ENCODE measurements around the gene RNF115.

The RNF115 gene

DNA sequence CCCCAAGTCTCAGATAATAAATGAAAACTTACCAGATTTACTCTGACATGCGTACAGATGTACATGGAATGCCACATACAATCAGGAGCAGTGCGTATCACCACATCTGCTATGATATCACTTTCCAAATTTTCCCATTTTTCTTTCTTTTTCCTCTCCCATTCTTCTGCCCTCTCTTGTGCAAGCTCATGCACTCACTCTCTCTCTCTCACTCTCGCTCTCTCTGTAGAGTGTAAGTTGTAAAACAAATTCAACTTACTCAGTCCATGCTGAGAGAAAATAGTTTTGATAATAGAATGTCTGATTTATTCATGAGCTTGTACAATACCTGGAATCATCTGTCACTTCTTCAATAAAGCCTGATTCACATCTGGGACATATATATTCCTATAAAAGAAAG lies 35.3 kb downstream of the RNF115 start:
- no peak for DNase-seq (ENCODE audit: low spot score)
- in situ Hi-C loops (cut with MboI; ENCODE audit: low sequenced_read_pairs, unreplicated experiment) = no loop called here
- TF ChIP-seq, protein P1, sequence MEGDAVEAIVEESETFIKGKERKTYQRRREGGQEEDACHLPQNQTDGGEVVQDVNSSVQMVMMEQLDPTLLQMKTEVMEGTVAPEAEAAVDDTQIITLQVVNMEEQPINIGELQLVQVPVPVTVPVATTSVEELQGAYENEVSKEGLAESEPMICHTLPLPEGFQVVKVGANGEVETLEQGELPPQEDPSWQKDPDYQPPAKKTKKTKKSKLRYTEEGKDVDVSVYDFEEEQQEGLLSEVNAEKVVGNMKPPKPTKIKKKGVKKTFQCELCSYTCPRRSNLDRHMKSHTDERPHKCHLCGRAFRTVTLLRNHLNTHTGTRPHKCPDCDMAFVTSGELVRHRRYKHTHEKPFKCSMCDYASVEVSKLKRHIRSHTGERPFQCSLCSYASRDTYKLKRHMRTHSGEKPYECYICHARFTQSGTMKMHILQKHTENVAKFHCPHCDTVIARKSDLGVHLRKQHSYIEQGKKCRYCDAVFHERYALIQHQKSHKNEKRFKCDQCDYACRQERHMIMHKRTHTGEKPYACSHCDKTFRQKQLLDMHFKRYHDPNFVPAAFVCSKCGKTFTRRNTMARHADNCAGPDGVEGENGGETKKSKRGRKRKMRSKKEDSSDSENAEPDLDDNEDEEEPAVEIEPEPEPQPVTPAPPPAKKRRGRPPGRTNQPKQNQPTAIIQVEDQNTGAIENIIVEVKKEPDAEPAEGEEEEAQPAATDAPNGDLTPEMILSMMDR (IDR thresholded peaks at IDR 0.05; ENCODE audit: borderline replicate concordance, control extremely low read depth, extremely low read depth, insufficient read depth, missing control alignments) = no peak

DNA sequence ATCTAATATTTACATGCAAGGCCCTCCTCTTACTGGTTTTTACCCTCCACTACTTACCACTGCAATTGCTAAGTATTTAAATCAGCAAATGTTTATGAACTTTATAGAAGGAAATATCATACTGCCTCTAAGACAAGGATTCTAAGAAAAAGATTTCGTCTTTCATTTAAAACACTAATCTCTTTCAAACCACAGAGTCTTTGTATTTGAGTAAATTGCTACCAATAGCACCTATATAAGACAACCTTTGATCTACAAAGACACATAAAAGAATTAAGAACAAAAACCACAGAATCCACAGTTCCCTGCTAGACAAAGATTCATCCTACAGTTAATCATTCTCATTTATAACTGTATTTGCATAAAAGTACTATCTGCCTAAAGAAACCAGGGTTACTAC lies 37.6 kb downstream of the RNF115 start:
- no peak for DNase-seq (ENCODE audit: low spot score)
- TF ChIP-seq, protein P1 (IDR thresholded peaks at IDR 0.05; ENCODE audit: borderline replicate concordance, control extremely low read depth, extremely low read depth, insufficient read depth, missing control alignments) = no peak
- in situ Hi-C loops (cut with MboI; ENCODE audit: low sequenced_read_pairs, unreplicated experiment) = no loop called here

DNA sequence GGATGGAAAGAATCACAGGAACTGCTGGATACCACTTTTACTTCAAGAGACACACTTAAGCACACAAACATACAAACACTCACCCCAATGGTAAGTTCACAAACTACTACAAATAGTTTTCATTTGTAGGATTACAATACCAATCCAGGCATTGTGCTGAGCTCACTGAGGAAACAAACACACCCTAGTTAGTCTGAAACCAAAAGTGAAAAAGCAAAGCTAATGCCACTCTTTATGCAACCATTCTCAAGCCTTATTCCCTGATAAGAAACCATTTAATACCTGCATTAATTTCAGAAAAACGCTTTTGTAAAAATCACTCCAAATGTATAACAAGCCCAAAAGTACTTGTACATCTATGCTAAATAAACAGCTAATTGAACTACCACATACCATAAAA lies 38.3 kb downstream of the RNF115 start:
- peak; percentile 25 for DNase-seq (ENCODE audit: low spot score)
- TF ChIP-seq, protein P1 (IDR thresholded peaks at IDR 0.05; ENCODE audit: borderline replicate concordance, control extremely low read depth, extremely low read depth, insufficient read depth, missing control alignments) = no peak
- in situ Hi-C loops (cut with MboI; ENCODE audit: low sequenced_read_pairs, unreplicated experiment) = no loop called here

DNA sequence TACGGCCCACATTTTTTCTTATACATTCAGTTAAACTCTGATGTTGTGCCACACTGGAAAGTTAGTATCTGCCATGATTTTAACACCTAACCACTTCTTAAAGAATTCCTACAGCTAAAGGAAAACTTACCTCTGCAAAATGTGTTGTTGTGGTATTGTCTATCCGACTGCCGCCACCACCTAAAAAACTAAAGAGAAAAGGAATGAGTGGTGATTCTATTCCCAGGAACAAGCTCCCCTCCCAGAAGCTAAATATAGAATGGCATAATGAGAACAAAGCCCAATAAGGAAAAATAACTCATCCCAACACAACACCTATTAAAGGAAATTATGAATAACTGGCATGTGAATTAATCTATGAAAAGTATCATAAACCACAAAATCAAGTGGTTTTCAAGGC lies 39.5 kb downstream of the RNF115 start:
- DNase-seq (ENCODE audit: low spot score) = no peak
- TF ChIP-seq, protein P1 (IDR thresholded peaks at IDR 0.05; ENCODE audit: borderline replicate concordance, control extremely low read depth, extremely low read depth, insufficient read depth, missing control alignments) = no peak
- in situ Hi-C loops (cut with MboI; ENCODE audit: low sequenced_read_pairs, unreplicated experiment) = no loop called here

DNA sequence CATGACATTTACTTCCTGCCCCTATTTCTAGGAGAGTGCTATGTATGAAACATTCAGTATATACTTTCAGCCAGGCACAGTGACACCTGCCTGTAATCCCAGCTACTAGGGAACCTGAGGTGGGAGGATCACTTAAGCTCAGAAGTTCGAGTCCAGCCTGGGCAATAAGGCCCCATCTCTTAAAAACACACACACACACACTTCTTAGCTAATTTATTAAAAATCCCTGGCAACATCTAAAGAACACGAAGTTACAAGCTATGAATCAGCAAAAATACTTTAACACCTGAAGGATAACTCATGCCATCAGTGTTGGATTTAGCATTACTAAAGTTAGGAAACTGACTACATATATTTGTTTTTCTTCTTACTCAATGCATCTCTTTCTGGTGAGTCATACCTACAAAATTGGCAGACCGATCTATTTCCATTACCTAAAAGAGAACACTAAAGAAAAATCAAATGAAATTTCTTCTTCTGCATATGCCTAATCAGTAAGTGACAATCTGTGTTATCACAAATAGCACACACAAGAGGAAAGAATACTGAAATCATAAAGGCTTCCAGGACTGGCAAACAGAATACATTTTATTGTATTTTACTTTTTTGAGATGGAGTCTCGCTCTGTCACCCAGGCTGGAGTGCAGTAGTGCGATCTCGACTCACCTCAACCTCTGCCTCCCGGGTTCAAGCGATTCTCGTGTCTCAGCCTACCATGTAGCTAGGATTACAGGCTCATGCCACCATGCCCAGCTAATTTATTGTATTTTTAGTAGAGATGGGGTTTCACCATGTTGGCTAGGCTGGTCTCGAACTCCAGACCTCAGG lies 41.4 kb downstream of the RNF115 start:
- in situ Hi-C loops (cut with MboI; ENCODE audit: low sequenced_read_pairs, unreplicated experiment) = no loop called here
- TF ChIP-seq, protein P1 (IDR thresholded peaks at IDR 0.05; ENCODE audit: borderline replicate concordance, control extremely low read depth, extremely low read depth, insufficient read depth, missing control alignments) = no peak
- DNase-seq (ENCODE audit: low spot score) = no peak

DNA sequence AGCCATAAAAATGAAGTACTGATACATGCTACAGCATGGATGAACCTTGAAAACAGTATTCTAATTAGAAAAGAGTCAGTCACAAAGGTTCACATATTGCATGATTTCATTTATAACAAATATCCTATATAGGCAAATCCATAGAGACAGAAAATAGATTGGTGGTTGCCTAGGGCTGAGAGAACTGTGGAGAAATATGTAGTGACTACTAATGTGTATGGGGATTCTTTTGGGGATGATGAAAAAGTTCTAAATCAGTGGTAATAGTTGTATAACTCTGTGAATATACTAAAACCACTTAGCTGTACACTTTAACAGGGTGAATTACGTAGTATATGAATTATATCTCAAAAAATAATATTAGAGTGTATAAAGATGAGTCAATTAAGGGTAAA lies 45.8 kb downstream of the RNF115 start:
- no peak for DNase-seq (ENCODE audit: low spot score)
- TF ChIP-seq, protein P1 (IDR thresholded peaks at IDR 0.05; ENCODE audit: borderline replicate concordance, control extremely low read depth, extremely low read depth, insufficient read depth, missing control alignments) = no peak
- in situ Hi-C loops (cut with MboI; ENCODE audit: low sequenced_read_pairs, unreplicated experiment) = loop anchor here (5.0 kb wide), 1 partner anchor 49 kb away; no protein-coding TSS in a partner anchor

Measured in GM13976 (cell line).